H1 (cell line): Measurements from ENCODE around the gene KCTD15. TPM values are rescaled to one million over a fixed set of nuclear protein-coding genes. Genes with fewer than 3 reads are reported as not detected.

Experiments used
- BCL11A ChIP-seq, 2 experiments: IDR thresholded peaks; one replicate each; pipeline ENCODE4 v1.6.1; 2011; ENCODE audit warnings: low read depth in 2 of 2, low read length in 2 of 2, mild to moderate bottlenecking in 2 of 2
- BRCA1 ChIP-seq: IDR thresholded peaks from 2 replicates; pipeline ENCODE4 v1.6.1; 2012; ENCODE audit warnings: low read depth, low read length, improper control_type of control experiment
- CTBP2 ChIP-seq: IDR thresholded peaks from 2 replicates; pipeline ENCODE4 v1.7.0; 2011; ENCODE audit warnings: borderline replicate concordance, mild to moderate bottlenecking, moderate library complexity, mixed read lengths, low read length; ENCODE audit not compliant: insufficient read depth, insufficient read length
- EGR1 ChIP-seq: IDR thresholded peaks from 2 replicates; pipeline ENCODE4 v1.6.1; 2011; ENCODE audit warnings: low read depth, low read length, borderline replicate concordance
- GABPA ChIP-seq: IDR thresholded peaks from 2 replicates; pipeline ENCODE4 v1.6.1; 2011; ENCODE audit warnings: mild to moderate bottlenecking, low read length, moderate library complexity, borderline replicate concordance; ENCODE audit not compliant: insufficient read depth
- JUN ChIP-seq: IDR thresholded peaks from 2 replicates; pipeline ENCODE4 v1.6.1; 2011; ENCODE audit warnings: low read depth, mild to moderate bottlenecking, improper control_type of control experiment, low read length
- NRF1 ChIP-seq: IDR thresholded peaks from 2 replicates; pipeline ENCODE4 v1.6.1; 2011; ENCODE audit warnings: mild to moderate bottlenecking, low read depth, low read length, improper control_type of control experiment
- POU5F1 ChIP-seq: IDR thresholded peaks from 2 replicates; pipeline ENCODE4 v1.6.1; 2011; ENCODE audit warnings: low read depth, mild to moderate bottlenecking, low read length, moderate library complexity
- RAD21 ChIP-seq, 2 experiments: IDR thresholded peaks in 1 of 2; conservative IDR thresholded peaks in 1 of 2; 2 replicates each; pipeline ENCODE4 v1.6.1; 2011; ENCODE audit warnings: low read depth in 2 of 2, low read length in 2 of 2, improper control_type of control experiment in 1 of 2, inconsistent platforms in 1 of 2, mild to moderate bottlenecking in 1 of 2, moderate library complexity in 1 of 2
- RBBP5 ChIP-seq: IDR thresholded peaks from 2 replicates; pipeline ENCODE4 v1.7.1; 2012; ENCODE audit warnings: low read depth, mild to moderate bottlenecking, inconsistent platforms, low read length, moderate library complexity, borderline replicate concordance
- SAP30 ChIP-seq: fragments of 300-600 bp; sonication (generic); IDR thresholded peaks from 2 replicates; pipeline ENCODE4 v1.7.1; 2012; ENCODE audit warnings: low read length, moderate library complexity, mild to moderate bottlenecking, inconsistent platforms; ENCODE audit not compliant: insufficient read depth, insufficient replicate concordance
- SIRT6 ChIP-seq: IDR thresholded peaks from one replicate; pipeline ENCODE4 v1.7.1; 2012; ENCODE audit warnings: low read length, inconsistent platforms
- SP1 ChIP-seq: IDR thresholded peaks from 2 replicates; pipeline ENCODE4 v1.6.1; 2011; ENCODE audit warnings: low read depth, low read length
- YY1 ChIP-seq: IDR thresholded peaks from 2 replicates; pipeline ENCODE4 v1.6.1; 2011; ENCODE audit warnings: low read depth, mild to moderate bottlenecking, low read length
- polyA plus RNA-seq, 7 experiments: library from polyadenylated mRNA; depleted of rRNA in 3 of 7; stranded (reverse) in 5 of 7; unstranded in 2 of 7; fragments of >200 nt in 5 of 7; fragments of 200-250 nt in 2 of 7; gene quantifications; 1 replicate in 5 of 7; 2 replicates in 1 of 7; 4 replicates in 1 of 7; pipeline versions ENCODE4 v1.2.1 to v1.2.3, GENCODE V29; 2011 to 2013; ENCODE audit warnings: missing spikeins in 2 of 7, mixed read lengths in 2 of 7
- total RNA-seq: library from RNA; stranded (reverse); fragmentation: NEBNext Ultra II Directional; extraction: Animal tissue kit (Norgen Biotek cat#: 25700); gene quantifications from 2 replicates; pipeline ENCODE4 v1.2.1, GENCODE V29; 2021

The KCTD15 gene
- total and polyA plus RNA-seq, 2 of the 8 experiments (the other 6 are each of a cell fraction or from before 2014, with no cell fraction given): 25.1 to 27.0 TPM

DNA sequence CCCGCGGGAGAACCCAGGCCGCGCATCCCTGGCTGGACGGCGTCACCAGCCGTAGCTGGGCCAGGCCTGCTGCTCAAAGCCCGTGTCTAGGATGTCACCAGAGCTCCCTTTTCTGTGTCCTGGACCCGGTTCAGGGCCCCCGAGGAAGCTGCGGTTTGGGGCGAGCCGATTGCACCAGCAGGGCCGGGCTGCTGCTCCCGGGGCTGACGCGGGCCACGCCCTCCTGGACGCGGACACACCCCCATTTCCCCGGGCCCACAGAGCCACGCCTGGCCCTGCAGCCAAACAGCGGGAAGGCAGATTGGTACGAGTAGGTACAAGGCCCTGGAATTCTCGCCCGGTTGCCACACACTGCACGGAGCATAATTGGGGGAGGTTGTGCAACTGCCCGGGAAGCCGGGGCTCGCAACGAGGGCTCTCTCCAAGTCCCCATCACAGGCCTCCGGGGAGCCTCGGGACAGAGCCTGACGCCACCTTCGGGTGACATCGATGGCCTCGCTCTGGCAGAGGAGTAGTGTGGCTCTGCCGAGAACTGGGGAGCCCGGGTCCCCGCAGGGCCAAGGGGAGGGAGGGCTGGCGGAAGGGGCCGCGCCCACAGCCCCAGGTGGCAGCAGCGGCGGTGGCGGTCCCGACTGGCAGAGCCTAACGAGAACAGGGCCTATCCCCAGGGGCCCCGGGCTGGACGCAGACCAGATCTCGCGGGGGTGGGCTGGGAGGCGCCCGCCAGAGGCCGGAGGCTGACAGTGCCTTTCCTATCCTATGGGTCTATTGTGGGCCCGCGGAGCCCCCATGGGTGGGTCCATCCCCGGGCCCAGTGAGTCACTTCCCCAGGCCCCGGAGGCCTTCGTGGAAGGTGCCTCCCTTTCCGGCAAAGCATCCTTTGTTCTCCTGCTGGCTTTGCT is 23.5 kb downstream of the KCTD15 start (continued):
- TF ChIP-seq SAP30: no peak
- TF ChIP-seq CTBP2: no peak
- no peak for TF ChIP-seq POU5F1
- no peak for TF ChIP-seq GABPA
- no peak for TF ChIP-seq BRCA1
- TF ChIP-seq RAD21 (IDR thresholded peaks at IDR 0.05 in 1 of 2, conservative IDR thresholded peaks at IDR 0.05 in 1 of 2; ENCODE audit: low read depth in 2 of 2, low read length in 2 of 2): peak; percentile 0 to 3; a peak in 2 of 4 replicates
- TF ChIP-seq SIRT6: no peak
- no peak for TF ChIP-seq EGR1
- TF ChIP-seq BCL11A (IDR thresholded peaks at IDR 0.05; ENCODE audit: low read depth in 2 of 2, low read length in 2 of 2): no peak
- TF ChIP-seq YY1: no peak
- no peak for TF ChIP-seq JUN
- TF ChIP-seq RBBP5: no peak
- no peak for TF ChIP-seq SP1
- TF ChIP-seq NRF1: no peak
